Measurements from ENCODE around the gene ZFR2.

Gene ZFR2

GRCh38 chr19:3813473-3814392 is 55.1 kb downstream of the ZFR2 start:
- DNase-seq (ENCODE audit: low read depth), result no peak

DNA sequence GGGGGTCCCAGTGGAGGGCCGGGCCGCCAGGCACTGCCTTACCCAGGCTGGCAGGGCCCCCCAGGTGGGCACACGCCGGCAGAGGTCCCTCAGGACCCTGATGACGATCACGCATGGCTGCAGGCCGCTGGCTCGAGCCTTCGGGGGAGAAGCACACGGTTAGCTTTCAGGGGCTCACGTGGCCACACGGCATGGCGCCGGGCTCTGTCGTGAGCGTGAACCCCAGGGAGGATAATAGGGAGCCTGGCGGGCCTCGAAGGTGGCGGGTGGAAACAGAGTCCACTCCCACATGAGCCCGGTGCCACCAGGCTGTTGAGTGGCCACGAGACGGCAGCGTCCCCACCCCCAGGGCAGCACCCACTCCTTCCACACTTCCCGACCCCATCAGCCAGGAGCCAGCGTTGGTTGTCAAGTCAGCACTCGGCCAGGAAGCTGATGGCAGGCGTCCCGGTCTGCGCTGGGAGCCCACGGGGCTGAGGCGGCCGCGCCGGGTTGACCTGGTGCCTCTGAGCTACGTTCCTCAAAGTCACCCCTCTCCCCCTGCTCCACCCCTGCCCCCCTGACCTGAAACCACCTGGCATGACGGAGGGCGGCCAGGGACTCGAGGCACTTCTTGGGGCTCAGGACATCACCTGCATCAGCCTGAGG is 58.0 kb downstream of the ZFR2 start:
- no peak for DNase-seq (ENCODE audit: low read depth)

DNA sequence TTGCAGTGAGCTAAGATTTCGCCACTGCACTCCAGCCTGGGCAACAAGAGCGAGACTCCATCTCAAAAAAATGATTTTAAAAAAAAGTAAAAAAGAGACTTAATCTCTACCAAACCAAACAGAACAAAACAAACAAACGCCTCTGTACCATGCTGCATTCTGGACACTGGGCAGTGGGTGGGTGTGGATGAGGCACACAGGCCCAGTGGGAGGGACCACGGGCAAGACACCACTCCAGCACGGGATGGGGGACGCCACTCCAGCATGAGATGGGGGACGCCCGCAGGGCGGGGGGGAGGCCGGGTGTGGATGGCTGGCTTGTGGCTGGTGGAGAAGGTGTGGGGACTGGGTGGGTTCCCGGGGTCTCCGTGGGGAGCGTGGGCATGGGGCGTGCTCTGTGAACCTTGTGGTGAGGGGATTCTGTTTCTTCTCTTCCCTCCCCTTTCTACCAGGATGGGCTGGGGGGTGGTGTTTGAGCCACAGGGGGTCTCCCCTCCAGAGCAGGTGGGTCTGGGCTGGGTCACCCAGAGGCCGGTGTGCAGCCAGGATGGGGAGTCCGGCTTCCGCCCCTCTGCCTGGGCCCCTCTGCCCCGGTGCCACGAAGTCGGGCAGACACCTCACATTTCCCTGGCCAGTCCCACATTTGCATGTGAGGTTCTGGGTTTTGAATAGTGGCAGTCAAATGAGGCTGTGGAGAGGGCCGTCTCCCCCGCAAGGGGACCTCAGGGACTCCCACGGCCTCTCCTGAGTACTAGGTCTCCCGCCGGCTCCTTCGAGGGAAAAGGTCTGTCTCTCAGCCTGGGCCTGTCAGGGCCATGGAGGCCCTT is 58.7 kb downstream of the ZFR2 start:
- no peak for DNase-seq (ENCODE audit: low read depth)

DNA sequence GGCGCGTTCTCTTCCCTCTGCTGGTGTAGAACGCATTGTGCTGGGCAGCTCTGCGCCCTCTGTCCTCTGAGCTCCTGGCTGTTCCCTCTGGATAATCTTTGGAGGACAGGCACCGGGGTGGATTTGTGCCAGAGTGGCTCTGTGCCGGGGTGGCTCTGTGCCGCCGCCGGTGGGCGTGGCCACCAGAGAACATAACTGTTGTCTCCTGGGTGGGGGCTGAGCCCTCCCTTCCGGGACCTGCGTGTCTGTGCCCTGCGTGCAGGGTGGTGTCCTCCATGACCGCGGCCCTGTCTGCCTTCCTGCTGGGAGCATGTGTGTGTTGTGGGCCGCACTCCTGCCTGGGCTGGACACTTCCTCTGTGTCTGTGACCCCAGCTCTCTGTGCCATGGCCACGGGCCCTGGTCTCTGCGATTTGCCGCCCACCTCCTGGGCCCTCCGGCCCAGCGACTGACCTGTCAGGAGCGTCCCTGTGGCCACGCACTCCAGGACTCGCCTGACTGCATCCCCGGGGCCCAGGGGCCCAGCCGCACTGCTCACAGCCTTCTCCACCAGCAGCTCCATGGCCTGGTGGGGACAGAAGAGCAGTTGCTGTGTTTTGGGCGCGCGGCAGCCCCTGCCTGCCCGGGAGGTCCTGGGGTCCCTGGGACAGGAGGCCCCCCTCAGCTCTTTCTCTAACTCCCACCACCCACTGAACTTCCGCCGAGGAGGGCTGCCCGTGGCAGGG is 60.3 kb downstream of the ZFR2 start:
- DNase-seq (ENCODE audit: low read depth), result no peak

- no peak for DNase-seq (ENCODE audit: low read depth)
These were observed 61.1 kb downstream of the ZFR2 start for GRCh38 chr19:3807574-3808354.

DNA sequence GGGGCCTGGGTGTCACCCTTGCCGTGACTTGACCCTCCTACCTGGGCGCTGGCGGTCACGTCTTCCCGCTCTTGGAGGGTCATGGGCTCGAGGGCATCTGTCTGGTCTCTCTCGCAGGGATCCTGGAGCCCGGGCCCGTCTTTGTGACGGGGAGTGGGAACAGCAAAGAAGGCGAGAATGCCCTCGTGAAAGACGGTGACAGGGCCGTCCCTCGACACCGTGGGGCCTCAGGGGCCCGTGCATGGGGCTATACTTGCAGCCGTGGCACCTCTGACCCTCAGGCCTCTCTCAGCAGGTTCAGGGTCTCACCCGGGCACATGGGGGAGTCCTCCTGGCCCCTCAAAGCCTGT is 61.7 kb downstream of the ZFR2 start:
- no peak for DNase-seq (ENCODE audit: low read depth)

DNA sequence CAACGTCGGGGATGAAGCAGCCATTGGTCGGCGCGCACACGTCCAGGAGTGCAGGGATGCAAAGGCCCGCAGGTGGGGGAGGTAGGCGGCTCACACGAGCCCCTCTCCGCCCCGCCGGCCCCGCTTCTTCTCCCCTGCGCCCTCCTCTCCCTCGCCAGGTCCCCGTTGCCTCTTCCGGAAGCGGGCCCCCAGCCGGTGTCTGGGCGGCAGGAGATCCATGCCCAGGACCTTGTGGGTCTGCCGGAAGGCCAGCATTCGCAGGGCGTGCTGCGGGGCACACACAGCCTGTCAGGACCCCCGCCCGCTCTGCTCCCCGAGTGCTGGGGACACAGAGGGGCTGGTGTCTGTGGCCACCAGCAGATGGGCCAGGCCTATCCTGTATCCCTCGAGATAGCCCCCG is 63.0 kb downstream of the ZFR2 start:
- DNase-seq (ENCODE audit: low read depth), result no peak

GRCh38 chr19:3804429-3804828 is 64.4 kb downstream of the ZFR2 start:
- no peak for DNase-seq (ENCODE audit: low read depth)

- no peak for DNase-seq (ENCODE audit: low read depth)
These were observed 64.9 kb downstream of the ZFR2 start for GRCh38 chr19:3803986-3804385.

DNA sequence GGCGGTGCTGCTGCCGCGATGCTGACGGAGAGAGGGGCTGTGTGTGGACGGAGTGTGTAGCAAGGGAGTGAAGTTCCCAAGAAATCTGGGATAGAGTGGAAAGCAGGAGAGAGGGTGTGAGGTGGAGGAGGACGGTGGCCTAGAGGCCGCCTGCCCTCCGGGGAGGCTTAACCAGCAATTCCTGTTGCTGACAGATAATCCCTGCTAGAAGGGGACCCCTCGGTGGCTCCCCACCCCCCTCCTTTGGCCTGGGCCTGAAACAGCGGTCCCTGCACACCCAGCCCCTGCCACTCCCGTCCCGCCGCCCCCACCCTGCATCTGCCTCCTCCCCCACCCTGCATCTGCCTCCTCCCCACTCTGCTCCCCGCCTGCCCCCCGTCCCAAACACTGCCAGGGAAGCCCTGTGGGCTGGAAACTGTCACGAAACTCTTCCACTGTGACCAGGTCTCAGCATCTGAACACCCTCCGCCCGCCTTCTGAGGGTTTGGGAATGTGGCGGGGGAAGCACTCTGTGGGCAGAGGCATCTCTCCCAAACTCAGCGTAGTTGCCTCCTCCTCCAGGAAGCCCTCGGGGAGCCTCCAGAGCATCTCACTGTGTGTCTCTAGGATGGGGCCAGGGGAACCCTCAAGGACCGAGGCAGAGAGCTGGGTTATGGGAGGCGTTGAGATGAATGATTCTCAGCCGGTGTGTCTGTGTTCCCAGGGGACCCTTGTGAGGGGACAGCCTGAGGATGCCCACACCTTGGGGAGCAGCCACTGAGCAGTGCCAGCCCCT is 65.5 kb downstream of the ZFR2 start:
- no peak for DNase-seq (ENCODE audit: low read depth)

GRCh38 chr19:3801412-3802096 is 67.3 kb downstream of the ZFR2 start:
- peak; percentile 55 for DNase-seq (ENCODE audit: low read depth)

- no peak for DNase-seq (ENCODE audit: low read depth)
These were observed 67.8 kb downstream of the ZFR2 start for GRCh38 chr19:3800996-3801395.

GRCh38 chr19:3798137-3798536 is 70.7 kb downstream of the ZFR2 start:
- no peak for DNase-seq (ENCODE audit: low read depth)

DNA sequence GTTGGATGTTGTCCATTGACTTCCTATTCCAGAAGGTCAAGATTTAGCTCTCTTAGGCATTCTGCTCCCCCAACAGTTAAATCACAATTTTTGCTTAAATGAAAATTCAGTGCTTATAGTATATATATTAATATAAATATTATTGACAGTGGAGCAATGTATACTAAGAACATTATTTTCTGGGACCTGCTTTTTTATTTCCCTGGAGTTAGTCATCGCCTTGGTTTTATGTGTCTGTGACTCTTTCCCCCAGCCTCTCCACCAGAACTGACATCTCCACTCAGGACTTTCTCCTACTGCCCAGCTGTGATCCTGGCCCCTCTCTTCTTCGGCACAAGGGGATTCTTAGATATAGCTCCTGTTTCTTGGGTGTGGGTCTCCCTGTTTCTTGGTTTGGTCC is 72.5 kb downstream of the ZFR2 start:
- no peak for DNase-seq (ENCODE audit: low read depth)

GRCh38 chr19:3793799-3794198 is 75.0 kb downstream of the ZFR2 start:
- no peak for DNase-seq (ENCODE audit: low read depth)

- DNase-seq (ENCODE audit: low read depth), result no peak
These were observed 76.7 kb downstream of the ZFR2 start for GRCh38 chr19:3792114-3792513.

DNA sequence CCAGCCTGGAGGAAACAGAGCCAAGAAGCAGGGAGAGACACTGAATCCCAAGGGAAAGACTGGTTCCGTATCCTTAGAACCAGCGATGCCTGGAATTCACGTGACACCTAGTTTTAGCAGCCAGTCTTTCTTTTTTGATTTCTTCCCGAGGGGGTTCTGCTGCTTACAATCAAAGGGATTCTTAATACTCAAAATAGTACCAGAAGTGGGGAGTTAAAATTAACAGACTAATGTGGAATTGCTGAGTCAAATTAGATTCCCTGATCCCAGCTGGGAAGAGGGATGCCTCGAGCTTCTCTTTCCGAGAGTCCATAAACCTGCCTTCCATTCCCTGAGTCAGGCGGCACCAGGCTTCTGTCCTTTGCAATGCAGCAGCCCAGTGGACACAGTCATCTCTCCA is 77.9 kb downstream of the ZFR2 start:
- DNase-seq (ENCODE audit: low read depth), result no peak

DNA sequence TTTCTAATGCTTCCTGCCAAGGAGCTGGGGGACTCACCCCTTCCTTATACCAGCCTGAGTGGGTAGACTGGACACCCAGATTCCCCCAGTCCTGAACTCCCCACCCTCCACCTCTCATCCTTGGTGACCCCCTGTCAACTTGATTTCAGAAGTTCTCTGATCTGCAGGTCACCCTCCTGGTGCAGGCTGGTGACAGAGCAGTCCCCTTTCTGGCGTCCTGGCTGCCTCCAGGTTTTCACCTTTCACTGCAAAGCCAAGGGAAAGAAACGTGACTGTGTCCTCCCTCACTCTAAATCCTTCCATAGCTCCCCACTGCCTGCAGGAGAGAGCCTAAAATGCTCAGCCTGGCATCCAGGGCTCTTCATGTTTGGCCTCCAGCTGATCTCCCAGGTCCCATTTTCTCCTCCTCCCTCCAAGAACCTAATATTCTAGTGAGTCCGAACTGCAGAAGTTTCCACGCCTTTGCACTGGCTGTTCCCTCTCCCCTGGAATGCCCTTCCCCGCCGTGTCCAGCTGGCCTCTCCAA is 78.6 kb downstream of the ZFR2 start:
- no peak for DNase-seq (ENCODE audit: low read depth)

DNA sequence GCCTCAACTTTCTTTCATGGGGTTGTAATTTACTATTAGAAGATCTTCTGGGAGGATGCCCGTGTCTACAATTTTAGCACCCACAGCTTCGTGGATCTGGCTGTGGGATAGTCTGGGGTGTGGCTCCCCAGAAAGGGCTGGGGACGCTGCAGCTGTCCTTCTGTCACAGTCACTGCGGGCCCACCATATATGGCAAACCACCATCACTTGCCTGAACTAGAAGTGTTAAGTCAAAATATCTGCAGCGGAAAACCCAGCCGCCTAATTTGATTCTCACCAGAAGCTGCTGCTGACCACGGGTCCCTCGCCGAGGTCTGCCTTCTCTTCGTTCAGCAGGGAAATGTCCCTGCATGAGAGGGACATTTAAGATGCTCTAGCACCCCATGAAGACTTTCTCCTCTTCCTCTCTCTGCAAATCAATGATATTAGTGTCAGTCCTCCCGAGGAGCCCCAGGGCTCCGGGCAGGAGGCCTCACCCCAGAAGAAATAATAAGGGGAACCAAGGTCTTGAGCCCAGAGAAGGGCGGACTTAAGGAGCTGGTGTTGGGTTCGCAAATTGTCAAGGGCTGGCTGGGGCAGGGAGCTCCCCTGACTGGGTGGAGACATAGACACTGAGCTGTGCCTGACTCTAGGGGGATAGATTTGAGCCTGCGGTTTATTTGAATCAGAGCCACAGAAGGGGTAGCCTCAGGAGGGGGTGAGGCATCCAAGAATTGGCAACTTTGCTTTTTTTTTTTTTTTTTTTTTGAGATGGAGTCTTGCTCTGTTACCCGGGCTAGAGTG is 79.7 kb downstream of the ZFR2 start:
- no peak for DNase-seq (ENCODE audit: low read depth)

Data from stimulated activated CD4-positive, alpha-beta T cell treated with anti-CD3 and anti-CD28 coated beads, Interleukin-2, amount 100 ng/mL, for 4 hours (primary cell).